ENCODE results near the gene MANF.

MANF gene

DNA sequence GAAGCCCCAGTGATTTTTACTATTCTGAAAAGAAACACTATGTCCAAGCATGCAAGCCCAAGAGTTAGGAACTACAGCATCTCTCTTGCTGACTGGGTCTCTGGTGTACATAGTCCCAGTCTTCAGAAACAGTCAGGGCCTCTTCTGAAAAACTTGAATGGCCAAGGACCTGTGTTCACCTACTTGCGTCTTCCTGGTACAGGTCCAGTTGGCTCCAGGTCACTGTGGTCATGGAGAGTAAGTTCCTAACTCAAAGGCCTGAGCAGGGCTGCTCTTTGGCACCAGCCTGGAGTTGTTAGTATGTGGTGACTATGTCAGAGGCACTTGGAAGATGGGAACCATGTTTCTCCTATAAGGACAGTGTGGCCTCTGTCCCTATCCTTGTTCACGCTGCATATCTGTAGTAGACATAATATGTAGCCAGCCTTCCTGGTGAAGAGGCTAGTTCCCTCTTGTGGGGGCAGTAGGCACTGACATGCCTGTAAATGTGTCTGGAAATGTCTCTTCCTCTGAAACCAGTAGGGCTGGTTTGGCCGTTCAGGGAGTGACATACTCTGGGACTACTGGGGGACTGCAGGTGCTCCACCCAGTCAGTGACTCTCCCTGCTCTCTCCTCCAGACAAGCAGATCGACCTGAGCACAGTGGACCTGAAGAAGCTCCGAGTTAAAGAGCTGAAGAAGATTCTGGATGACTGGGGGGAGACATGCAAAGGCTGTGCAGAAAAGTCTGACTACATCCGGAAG lies 3.4 kb downstream of the MANF start:
- TF ChIP-seq, protein P1, sequence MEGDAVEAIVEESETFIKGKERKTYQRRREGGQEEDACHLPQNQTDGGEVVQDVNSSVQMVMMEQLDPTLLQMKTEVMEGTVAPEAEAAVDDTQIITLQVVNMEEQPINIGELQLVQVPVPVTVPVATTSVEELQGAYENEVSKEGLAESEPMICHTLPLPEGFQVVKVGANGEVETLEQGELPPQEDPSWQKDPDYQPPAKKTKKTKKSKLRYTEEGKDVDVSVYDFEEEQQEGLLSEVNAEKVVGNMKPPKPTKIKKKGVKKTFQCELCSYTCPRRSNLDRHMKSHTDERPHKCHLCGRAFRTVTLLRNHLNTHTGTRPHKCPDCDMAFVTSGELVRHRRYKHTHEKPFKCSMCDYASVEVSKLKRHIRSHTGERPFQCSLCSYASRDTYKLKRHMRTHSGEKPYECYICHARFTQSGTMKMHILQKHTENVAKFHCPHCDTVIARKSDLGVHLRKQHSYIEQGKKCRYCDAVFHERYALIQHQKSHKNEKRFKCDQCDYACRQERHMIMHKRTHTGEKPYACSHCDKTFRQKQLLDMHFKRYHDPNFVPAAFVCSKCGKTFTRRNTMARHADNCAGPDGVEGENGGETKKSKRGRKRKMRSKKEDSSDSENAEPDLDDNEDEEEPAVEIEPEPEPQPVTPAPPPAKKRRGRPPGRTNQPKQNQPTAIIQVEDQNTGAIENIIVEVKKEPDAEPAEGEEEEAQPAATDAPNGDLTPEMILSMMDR (conservative IDR thresholded peaks at IDR 0.05; ENCODE audit: control insufficient read depth, insufficient read depth, low read depth, low read length): peak; percentile 36
- peak; percentile 32 for DNase-seq (ENCODE audit: low read depth)
- no peak overlapping the region for H3K4me3 ChIP-seq (ENCODE audit: control insufficient read depth, low read depth, low read length)

DNA sequence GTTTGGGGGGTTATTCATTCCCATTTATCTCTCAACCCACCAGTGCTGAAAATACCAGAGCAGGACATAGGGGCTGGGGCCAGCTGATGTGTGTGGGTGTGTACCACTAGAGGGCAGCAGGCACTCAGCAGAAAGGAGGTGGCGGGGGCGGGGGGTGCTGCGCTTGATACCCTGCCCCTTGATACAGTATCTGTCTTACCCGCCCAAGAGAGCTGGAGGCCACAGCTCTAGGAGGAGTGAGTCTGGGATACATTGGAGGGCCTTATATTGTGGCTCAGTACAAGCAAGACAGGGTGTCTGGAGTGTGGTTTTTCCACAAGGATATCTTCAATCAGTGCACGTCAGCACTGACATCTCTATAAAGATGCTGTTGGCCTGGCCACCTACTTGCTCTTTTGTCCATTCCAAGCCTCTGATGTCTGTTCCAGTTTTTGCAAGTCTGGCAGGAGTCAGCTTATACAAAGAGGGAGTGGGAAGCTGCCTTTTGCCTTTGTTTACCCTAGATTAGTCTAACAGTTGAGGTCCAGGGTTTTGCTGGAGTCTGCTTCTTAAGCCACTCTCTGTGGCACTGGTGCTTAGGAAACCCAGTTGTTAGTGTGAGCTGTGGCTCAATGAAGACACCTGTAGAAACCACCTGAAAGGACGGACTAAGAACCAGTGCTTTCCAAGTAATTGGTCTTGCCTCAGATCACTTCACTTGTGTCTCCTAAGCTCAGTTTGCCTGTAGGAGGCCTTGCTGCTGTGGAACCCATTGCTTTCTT lies 4.5 kb downstream of the MANF start:
- no peak overlapping the region for H3K4me3 ChIP-seq (ENCODE audit: control insufficient read depth, low read depth, low read length)

GRCh38 chr3:51390246-51391074 lies 5.4 kb downstream of the MANF start:
- TF ChIP-seq, protein P1 (conservative IDR thresholded peaks at IDR 0.05; ENCODE audit: control insufficient read depth, insufficient read depth, low read depth, low read length): no peak
- DNase-seq (ENCODE audit: low read depth): no peak
- peak overlapping the region; percentile 37 for H3K4me3 ChIP-seq (ENCODE audit: control insufficient read depth, low read depth, low read length)

More for the DNA sequence above, 4.5 kb downstream of the MANF start:
- DNase-seq (ENCODE audit: low read depth): peak; percentile 52
- TF ChIP-seq, protein P1 (conservative IDR thresholded peaks at IDR 0.05; ENCODE audit: control insufficient read depth, insufficient read depth, low read depth, low read length): peak; percentile 73

- peak; percentile 95 for DNase-seq (ENCODE audit: low read depth)
- peak within 1 kb of the TSS; percentile 58 for H3K4me3 ChIP-seq (ENCODE audit: control insufficient read depth, low read depth, low read length)
- TF ChIP-seq, protein P1 (conservative IDR thresholded peaks at IDR 0.05; ENCODE audit: control insufficient read depth, insufficient read depth, low read depth, low read length): peak; percentile 66
Measured at GRCh38 chr3:51391075-51391565, 6.0 kb downstream of the MANF start, which contains the start of gene RBM15B. Gene RBM15B (plus strand): TSS chr3:51391285. CDS start chr3:51391400, 115 bp downstream.

DNA sequence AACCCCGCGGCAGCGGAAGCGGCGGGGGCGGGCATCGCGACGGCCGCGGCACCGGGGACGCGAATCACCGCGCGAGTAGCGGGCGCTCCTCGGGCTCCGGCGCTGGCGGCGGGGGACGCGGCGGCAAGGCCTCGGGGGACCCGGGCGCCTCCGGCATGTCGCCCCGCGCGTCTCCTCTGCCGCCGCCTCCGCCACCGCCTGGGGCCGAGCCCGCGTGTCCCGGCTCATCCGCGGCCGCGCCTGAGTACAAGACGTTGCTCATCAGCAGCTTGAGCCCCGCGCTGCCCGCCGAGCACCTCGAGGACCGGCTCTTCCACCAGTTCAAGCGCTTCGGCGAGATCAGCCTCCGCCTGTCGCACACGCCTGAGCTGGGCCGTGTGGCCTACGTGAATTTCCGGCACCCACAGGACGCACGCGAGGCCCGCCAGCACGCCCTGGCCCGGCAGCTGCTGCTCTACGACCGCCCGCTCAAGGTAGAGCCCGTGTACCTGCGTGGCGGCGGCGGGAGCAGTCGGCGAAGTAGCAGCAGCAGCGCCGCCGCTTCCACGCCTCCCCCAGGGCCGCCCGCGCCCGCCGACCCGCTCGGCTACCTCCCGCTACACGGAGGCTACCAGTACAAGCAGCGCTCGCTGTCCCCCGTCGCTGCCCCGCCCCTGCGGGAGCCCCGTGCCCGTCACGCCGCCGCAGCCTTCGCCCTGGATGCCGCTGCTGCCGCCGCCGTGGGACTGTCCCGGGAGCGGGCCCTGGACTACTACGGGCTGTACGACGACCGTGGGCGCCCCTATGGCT lies 6.7 kb downstream of the MANF start:
- H3K4me3 ChIP-seq (ENCODE audit: control insufficient read depth, low read depth, low read length): peak overlapping the region; percentile 58
- TF ChIP-seq, protein P1 (conservative IDR thresholded peaks at IDR 0.05; ENCODE audit: control insufficient read depth, insufficient read depth, low read depth, low read length): no peak
- DNase-seq (ENCODE audit: low read depth): peak; percentile 28

Data from fibroblast of mammary gland (primary cell).